Panc1 (cell line): ENCODE results near the gene KAT6B. TPM values are rescaled to one million over a fixed set of nuclear protein-coding genes. Genes with fewer than 3 reads are reported as not detected.

ENCODE experiments used
- ATAC-seq: fragments of 200-7000 bp; cut with Tn5 transposase; 2 replicates; pipeline ENCODE4 v1.9.1; 2020; ENCODE audit warnings: mild to moderate bottlenecking, moderate library complexity
- BruUV-seq: library from RNA; stranded (reverse); fragments of 400-500 nt; replicated peaks from 2 replicates; lab custom pipeline; 2021; lab: Mats Ljungman, UMichigan
- CTCF ChIA-PET: fragments of 300-600 bp; sonication (Branson Sonifier 250); formaldehyde crosslinking; loops from one replicate; lab custom pipeline; 2022; ENCODE audit warnings: antibody characterized with exemption; lab: Charles Lee
- POLR2A ChIA-PET: fragments of 300-600 bp; sonication (Branson Sonifier 250); formaldehyde crosslinking; loops from one replicate; lab custom pipeline; 2022; ENCODE audit warnings: antibody characterized with exemption; lab: Charles Lee
- DNase-seq: peaks from one replicate; pipeline ENCODE4 v3.0.0-alpha.2; 2010; ENCODE audit warnings: low read depth, low spot score
- H3K27ac ChIP-seq: 2 replicates; pipeline ENCODE4 v1.5.1; 2011; ENCODE audit warnings: mild to moderate bottlenecking, low read length, inconsistent platforms
- H3K27me3 ChIP-seq: fragments of 200-500 bp; sonication (Bioruptor generic); 2 replicates; pipeline ENCODE4 v1.6.0; 2014; ENCODE audit warnings: low read length, inconsistent platforms; ENCODE audit not compliant: control insufficient read depth, insufficient read depth
- H3K36me3 ChIP-seq: fragments of 200-500 bp; sonication (Bioruptor generic); 2 replicates; pipeline ENCODE4 v1.5.1; 2014; ENCODE audit warnings: inconsistent platforms, mild to moderate bottlenecking, low read length, moderate library complexity; ENCODE audit not compliant: control insufficient read depth, insufficient read depth
- H3K4me1 ChIP-seq: 2 replicates; pipeline ENCODE4 v1.5.1; 2011; ENCODE audit warnings: inconsistent platforms, mild to moderate bottlenecking, low read length, moderate library complexity; ENCODE audit not compliant: control insufficient read depth, insufficient read depth
- H3K4me3 ChIP-seq, 2 experiments: 2 replicates each; pipeline ENCODE4 v1.5.1; 2011 to 2012; ENCODE audit warnings: low read depth in 2 of 2, low read length in 2 of 2, mild to moderate bottlenecking in 2 of 2, inconsistent platforms in 1 of 2, moderate library complexity in 1 of 2
- H3K9me3 ChIP-seq: fragments of 200-500 bp; sonication (Bioruptor generic); 2 replicates; pipeline ENCODE4 v1.5.1; 2014; ENCODE audit warnings: low read depth, mild to moderate bottlenecking, inconsistent platforms, low read length, moderate library complexity; ENCODE audit not compliant: control insufficient read depth, insufficient read depth
- POLR2AphosphoS5 ChIP-seq: IDR thresholded peaks from 2 replicates; pipeline ENCODE4 v1.6.1; 2012; ENCODE audit warnings: mild to moderate bottlenecking, low read depth, low read length, moderate library complexity
- SIN3A ChIP-seq: IDR thresholded peaks from 2 replicates; pipeline ENCODE4 v1.6.1; 2012; ENCODE audit warnings: low read depth, mild to moderate bottlenecking, low read length, moderate library complexity, borderline replicate concordance; ENCODE audit not compliant: insufficient read depth
- TCF7L2 ChIP-seq: IDR thresholded peaks from 2 replicates; pipeline ENCODE4 v1.6.1; 2011; ENCODE audit warnings: mild to moderate bottlenecking, low read depth, low read length, inconsistent platforms
- in situ Hi-C: cut with HindIII; loops from 2 replicates; pipeline ENCODE4 v1.10.0; 2016; ENCODE audit warnings: low sequenced_read_pairs, low pct_unique_long_range_greater_than_20kb
- intact Hi-C: fragments of 100-400 bp; cut with micrococcal nuclease; formaldehyde crosslinking; loops from one replicate; pipeline ENCODE4 v1.10.0; 2022; ENCODE audit not compliant: unreplicated experiment
- total RNA-seq: library from RNA; stranded (reverse); gene quantifications from one replicate; pipeline ENCODE4 v1.2.1, GENCODE V29; 2021; ENCODE audit not compliant: unreplicated experiment
- TF ChIP-seq, protein P1 (sequence below), 2 experiments: IDR thresholded peaks; 2 replicates each; pipeline ENCODE4 v1.6.1; 2011 to 2012; ENCODE audit warnings: low read depth in 2 of 2, control low read depth in 1 of 2, low read length in 1 of 2, mild to moderate bottlenecking in 1 of 2, moderate library complexity in 1 of 2; ENCODE audit not compliant: insufficient read depth in 1 of 2
- TF ChIP-seq, protein P2 (sequence below): fragments of 450-650 bp; IDR thresholded peaks from 2 replicates; pipeline ENCODE4 v1.5.1; 2017; ENCODE audit warnings: mild to moderate bottlenecking

KAT6B gene
- total RNA-seq, 1 experiment from 2014 or later = 31.1 TPM

DNA sequence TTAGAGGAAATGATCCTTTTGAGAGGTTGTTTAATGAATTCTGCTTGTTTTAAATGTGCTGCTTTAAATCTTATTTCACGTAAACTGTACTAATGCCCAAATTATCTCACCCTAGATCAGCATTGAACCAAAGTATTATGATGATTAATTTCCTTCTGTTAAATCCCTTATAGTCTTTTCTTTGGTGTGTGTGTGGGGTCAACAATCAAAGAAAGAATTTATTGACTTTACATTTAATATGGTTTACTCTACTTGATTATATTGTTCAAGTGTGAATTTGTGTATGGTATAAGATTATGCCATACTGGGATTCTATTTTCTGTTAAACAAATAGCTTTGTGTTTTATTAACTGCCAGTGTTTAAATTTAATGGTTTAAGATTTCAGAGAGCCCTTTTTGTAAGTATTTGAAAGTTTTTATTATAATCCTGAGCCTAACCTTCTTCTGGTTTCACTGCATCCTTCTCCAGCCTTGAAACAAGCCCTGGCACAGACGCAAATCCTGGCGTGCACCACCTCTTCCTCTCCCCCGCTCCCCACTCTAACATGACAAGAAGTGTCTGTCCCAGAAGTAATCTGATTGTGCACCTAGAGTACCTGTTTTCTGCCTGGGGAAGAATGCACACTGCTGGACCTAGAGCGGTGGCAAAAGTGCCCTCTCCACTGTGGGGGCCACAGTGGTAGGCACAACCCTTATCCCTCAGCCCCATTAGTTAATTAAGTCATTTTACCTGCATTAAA lies 70.6 kb downstream of the KAT6B start:
- Histone ChIP-seq H3K36me3 (no peaks in the 10 kb centered on the region), H3K4me1 (peaks cover 16% of the 10 kb centered on the region), H3K4me3 (no peak overlapping the region), H3K27me3 (no peaks in the 10 kb centered on the region), H3K27ac (no peak overlapping the region), H3K9me3 (no peaks in the 10 kb centered on the region)
- ATAC-seq = no peak
- intact Hi-C loops = no loop called here
- no peak for DNase-seq
- ChIA-PET CTCF (no interaction called here), POLR2A (no interaction called here)
- in situ Hi-C loops = no loop called here
- TF ChIP-seq, protein P1, sequence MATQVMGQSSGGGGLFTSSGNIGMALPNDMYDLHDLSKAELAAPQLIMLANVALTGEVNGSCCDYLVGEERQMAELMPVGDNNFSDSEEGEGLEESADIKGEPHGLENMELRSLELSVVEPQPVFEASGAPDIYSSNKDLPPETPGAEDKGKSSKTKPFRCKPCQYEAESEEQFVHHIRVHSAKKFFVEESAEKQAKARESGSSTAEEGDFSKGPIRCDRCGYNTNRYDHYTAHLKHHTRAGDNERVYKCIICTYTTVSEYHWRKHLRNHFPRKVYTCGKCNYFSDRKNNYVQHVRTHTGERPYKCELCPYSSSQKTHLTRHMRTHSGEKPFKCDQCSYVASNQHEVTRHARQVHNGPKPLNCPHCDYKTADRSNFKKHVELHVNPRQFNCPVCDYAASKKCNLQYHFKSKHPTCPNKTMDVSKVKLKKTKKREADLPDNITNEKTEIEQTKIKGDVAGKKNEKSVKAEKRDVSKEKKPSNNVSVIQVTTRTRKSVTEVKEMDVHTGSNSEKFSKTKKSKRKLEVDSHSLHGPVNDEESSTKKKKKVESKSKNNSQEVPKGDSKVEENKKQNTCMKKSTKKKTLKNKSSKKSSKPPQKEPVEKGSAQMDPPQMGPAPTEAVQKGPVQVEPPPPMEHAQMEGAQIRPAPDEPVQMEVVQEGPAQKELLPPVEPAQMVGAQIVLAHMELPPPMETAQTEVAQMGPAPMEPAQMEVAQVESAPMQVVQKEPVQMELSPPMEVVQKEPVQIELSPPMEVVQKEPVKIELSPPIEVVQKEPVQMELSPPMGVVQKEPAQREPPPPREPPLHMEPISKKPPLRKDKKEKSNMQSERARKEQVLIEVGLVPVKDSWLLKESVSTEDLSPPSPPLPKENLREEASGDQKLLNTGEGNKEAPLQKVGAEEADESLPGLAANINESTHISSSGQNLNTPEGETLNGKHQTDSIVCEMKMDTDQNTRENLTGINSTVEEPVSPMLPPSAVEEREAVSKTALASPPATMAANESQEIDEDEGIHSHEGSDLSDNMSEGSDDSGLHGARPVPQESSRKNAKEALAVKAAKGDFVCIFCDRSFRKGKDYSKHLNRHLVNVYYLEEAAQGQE (IDR thresholded peaks at IDR 0.05; ENCODE audit: insufficient read depth in 1 of 2, low read depth in 2 of 2, low read length in 1 of 2) = no peak
- TF ChIP-seq SIN3A (no peak), TCF7L2 (no peak), POLR2AphosphoS5 (no peak)
- no TSS peak for BruUV-seq

DNA sequence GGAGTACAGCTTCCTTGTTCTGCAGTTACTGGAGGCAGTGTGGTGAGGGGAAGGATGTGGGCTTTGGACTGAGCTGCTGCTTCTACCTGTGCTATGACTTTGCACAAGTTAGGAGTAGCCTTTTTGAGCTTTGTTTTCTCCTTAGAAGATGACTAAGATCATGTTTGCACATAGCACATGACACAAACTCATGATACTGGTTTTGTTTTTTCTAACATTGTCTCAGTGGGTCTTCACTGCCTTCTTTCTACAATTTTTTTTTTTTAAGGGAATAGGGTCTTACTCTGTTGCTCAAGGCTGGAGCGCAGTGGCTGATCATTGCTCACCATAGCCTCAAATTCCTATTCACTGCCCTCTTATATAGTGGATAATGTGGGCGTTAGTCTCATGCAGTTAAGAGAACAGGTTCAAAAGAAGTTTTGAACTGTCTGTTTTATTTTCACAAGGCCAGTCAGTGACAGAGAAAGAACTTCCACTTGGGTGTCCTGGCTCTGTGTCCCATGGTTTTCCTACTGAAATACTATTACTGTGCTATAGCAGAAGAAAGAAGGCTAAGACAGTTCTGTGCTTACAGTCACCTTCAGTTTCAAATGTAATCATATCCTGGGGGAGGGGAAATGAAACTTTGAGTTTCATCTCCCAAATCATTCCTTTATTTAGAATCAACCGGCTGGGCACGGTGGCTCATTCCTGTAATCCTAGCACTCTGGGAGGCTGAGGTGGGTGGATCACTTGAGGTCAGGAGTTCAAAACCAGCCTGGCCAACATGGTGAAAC lies 72.0 kb downstream of the KAT6B start:
- TF ChIP-seq TCF7L2 (no peak), POLR2AphosphoS5 (no peak), SIN3A (no peak)
- TF ChIP-seq, protein P1 (IDR thresholded peaks at IDR 0.05; ENCODE audit: insufficient read depth in 1 of 2, low read depth in 2 of 2, low read length in 1 of 2) = no peak
- TF ChIP-seq, protein P2, sequence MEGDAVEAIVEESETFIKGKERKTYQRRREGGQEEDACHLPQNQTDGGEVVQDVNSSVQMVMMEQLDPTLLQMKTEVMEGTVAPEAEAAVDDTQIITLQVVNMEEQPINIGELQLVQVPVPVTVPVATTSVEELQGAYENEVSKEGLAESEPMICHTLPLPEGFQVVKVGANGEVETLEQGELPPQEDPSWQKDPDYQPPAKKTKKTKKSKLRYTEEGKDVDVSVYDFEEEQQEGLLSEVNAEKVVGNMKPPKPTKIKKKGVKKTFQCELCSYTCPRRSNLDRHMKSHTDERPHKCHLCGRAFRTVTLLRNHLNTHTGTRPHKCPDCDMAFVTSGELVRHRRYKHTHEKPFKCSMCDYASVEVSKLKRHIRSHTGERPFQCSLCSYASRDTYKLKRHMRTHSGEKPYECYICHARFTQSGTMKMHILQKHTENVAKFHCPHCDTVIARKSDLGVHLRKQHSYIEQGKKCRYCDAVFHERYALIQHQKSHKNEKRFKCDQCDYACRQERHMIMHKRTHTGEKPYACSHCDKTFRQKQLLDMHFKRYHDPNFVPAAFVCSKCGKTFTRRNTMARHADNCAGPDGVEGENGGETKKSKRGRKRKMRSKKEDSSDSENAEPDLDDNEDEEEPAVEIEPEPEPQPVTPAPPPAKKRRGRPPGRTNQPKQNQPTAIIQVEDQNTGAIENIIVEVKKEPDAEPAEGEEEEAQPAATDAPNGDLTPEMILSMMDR = no peak
- Histone ChIP-seq H3K9me3 (no peaks in the 10 kb centered on the region), H3K4me1 (peaks cover 16% of the 10 kb centered on the region), H3K36me3 (no peaks in the 10 kb centered on the region), H3K27me3 (no peaks in the 10 kb centered on the region), H3K4me3 (no peak overlapping the region), H3K27ac (no peak overlapping the region)
- BruUV-seq = no TSS peak
- intact Hi-C loops (no loop called here), in situ Hi-C loops (no loop called here)
- ATAC-seq = peak; percentile 68
- DNase-seq = no peak
- ChIA-PET POLR2A (interaction anchor here (0.6 kb wide), 1 partner anchor 55 kb away, joined by 3 read pairs; no protein-coding TSS in a partner anchor), CTCF (no interaction called here)
